ENCODE results near the gene KIRREL3. TPM values are rescaled to one million over a fixed set of nuclear protein-coding genes. Genes with fewer than 3 reads are reported as not detected.

The KIRREL3 gene
- total and polyA plus RNA-seq, 2 donors (not counting 3 experiments of a cell fraction or from before 2014, with no cell fraction given), result not detected

GRCh38 chr11:126679033-126679432 is 321.5 kb downstream of the KIRREL3 start:
- Histone ChIP-seq H3K27ac (ENCODE audit: insufficient read depth, low read depth, low read length) (no peak overlapping the region), H3K9me3 (replicated peaks; ENCODE audit: control insufficient read depth, insufficient read depth, low read length) (no peaks in the 10 kb centered on the region), H3K9ac (replicated peaks; ENCODE audit: extremely low read depth, insufficient read depth, low read length) (no peak overlapping the region), H3K4me1 (ENCODE audit: control insufficient read depth, extremely low read depth, insufficient read depth, low read length) (no peaks in the 10 kb centered on the region), H3K4me3 (replicated peaks in 1 of 3; ENCODE audit: insufficient read depth in 1 of 3, low read depth in 1 of 3, low read length in 3 of 3) (no peak overlapping the region), H3K4me2 (ENCODE audit: insufficient read depth, low read length) (no peak overlapping the region), H3K9me1 (replicated peaks; ENCODE audit: control insufficient read depth, extremely low read depth, insufficient read depth, low read length) (no peaks in the 10 kb centered on the region), H2AFZ (ENCODE audit: low read depth, low read length) (no peak overlapping the region), H3K36me3 (ENCODE audit: control insufficient read depth in 2 of 2, extremely low read depth in 1 of 2, insufficient read depth in 2 of 2, low read length in 2 of 2) (no peaks in the 10 kb centered on the region), H3K79me2 (ENCODE audit: control insufficient read depth, insufficient read depth, low read length) (no peaks in the 10 kb centered on the region), H3K27me3 (ENCODE audit: control insufficient read depth in 2 of 2, insufficient read depth in 2 of 2, low read length in 2 of 2) (no peaks in the 10 kb centered on the region), H4K20me1 (replicated peaks; ENCODE audit: control insufficient read depth, extremely low read depth, insufficient read depth, low read length) (no peaks in the 10 kb centered on the region)
- FAIRE-seq (no peak), DNase-seq (ENCODE audit: low read depth, low spot score) (no peak)
- intact Hi-C loops (cut with micrococcal nuclease), result no loop called here
- no peak for TF ChIP-seq MYC (IDR thresholded peaks at IDR 0.05; ENCODE audit: low read depth, low read length)
- TF ChIP-seq MAX (IDR thresholded peaks at IDR 0.05; ENCODE audit: insufficient read depth, insufficient read length), result no peak
- no peak for TF ChIP-seq JUN (IDR thresholded peaks at IDR 0.05; ENCODE audit: borderline replicate concordance, insufficient read depth, insufficient read length, low read depth)
- TF ChIP-seq EZH2 (IDR thresholded peaks at IDR 0.05; ENCODE audit: borderline replicate concordance, low read depth, low read length, severe bottlenecking), result no peak
- TF ChIP-seq FOS (IDR thresholded peaks at IDR 0.05; ENCODE audit: borderline replicate concordance, insufficient read depth, low read length), result no peak
- ChIA-PET POLR2A (no interaction called here), CTCF (no interaction called here)
- no TSS peak for BruUV-seq (replicated peaks)
- dilution Hi-C loops (cut with MboI; ENCODE audit: extremely low pct_ligation_motif_present, low sequenced_read_pairs), result no loop called here

GRCh38 chr11:126676536-126676935 is 324.0 kb downstream of the KIRREL3 start:
- Histone ChIP-seq H3K27me3 (ENCODE audit: control insufficient read depth in 2 of 2, insufficient read depth in 2 of 2, low read length in 2 of 2) (no peaks in the 10 kb centered on the region), H4K20me1 (replicated peaks; ENCODE audit: control insufficient read depth, extremely low read depth, insufficient read depth, low read length) (no peaks in the 10 kb centered on the region), H3K4me3 (replicated peaks in 1 of 3; ENCODE audit: insufficient read depth in 1 of 3, low read depth in 1 of 3, low read length in 3 of 3) (no peak overlapping the region), H2AFZ (ENCODE audit: low read depth, low read length) (no peak overlapping the region), H3K9me1 (replicated peaks; ENCODE audit: control insufficient read depth, extremely low read depth, insufficient read depth, low read length) (no peaks in the 10 kb centered on the region), H3K79me2 (ENCODE audit: control insufficient read depth, insufficient read depth, low read length) (no peaks in the 10 kb centered on the region), H3K36me3 (ENCODE audit: control insufficient read depth in 2 of 2, extremely low read depth in 1 of 2, insufficient read depth in 2 of 2, low read length in 2 of 2) (no peaks in the 10 kb centered on the region), H3K4me2 (ENCODE audit: insufficient read depth, low read length) (no peak overlapping the region), H3K4me1 (ENCODE audit: control insufficient read depth, extremely low read depth, insufficient read depth, low read length) (no peaks in the 10 kb centered on the region), H3K27ac (ENCODE audit: insufficient read depth, low read depth, low read length) (no peak overlapping the region), H3K9ac (replicated peaks; ENCODE audit: extremely low read depth, insufficient read depth, low read length) (no peak overlapping the region), H3K9me3 (replicated peaks; ENCODE audit: control insufficient read depth, insufficient read depth, low read length) (no peaks in the 10 kb centered on the region)
- FAIRE-seq, result no peak
- ChIA-PET POLR2A (no interaction called here), CTCF (no interaction called here)
- no peak for DNase-seq (ENCODE audit: low read depth, low spot score)
- dilution Hi-C loops (cut with MboI; ENCODE audit: extremely low pct_ligation_motif_present, low sequenced_read_pairs) (no loop called here), intact Hi-C loops (cut with micrococcal nuclease) (no loop called here)
- TF ChIP-seq POLR2A (IDR thresholded peaks at IDR 0.05; ENCODE audit: low read depth, low read length) (no peak), MYC (IDR thresholded peaks at IDR 0.05; ENCODE audit: low read depth, low read length) (no peak), MAX (IDR thresholded peaks at IDR 0.05; ENCODE audit: insufficient read depth, insufficient read length) (no peak), POLR2AphosphoS5 (IDR thresholded peaks at IDR 0.05; ENCODE audit: insufficient read depth, low read depth, low read length) (no peak), GATA2 (IDR thresholded peaks at IDR 0.05; ENCODE audit: insufficient read depth, insufficient read length, low read depth, low read length) (no peak), FOS (IDR thresholded peaks at IDR 0.05; ENCODE audit: borderline replicate concordance, insufficient read depth, low read length) (no peak), EZH2 (IDR thresholded peaks at IDR 0.05; ENCODE audit: borderline replicate concordance, low read depth, low read length, severe bottlenecking) (no peak), JUN (IDR thresholded peaks at IDR 0.05; ENCODE audit: borderline replicate concordance, insufficient read depth, insufficient read length, low read depth) (no peak)
- BruUV-seq (replicated peaks), result no TSS peak

All from endothelial cell of umbilical vein (primary cell).